Measurements from ENCODE around the gene SEMA3C. TPM values are rescaled to one million over a fixed set of nuclear protein-coding genes. Genes with fewer than 3 reads are reported as not detected.

SEMA3C gene
- total RNA-seq, 6 experiments from 2014 or later = 52.4 to 74.6 (median 61.4) TPM

DNA sequence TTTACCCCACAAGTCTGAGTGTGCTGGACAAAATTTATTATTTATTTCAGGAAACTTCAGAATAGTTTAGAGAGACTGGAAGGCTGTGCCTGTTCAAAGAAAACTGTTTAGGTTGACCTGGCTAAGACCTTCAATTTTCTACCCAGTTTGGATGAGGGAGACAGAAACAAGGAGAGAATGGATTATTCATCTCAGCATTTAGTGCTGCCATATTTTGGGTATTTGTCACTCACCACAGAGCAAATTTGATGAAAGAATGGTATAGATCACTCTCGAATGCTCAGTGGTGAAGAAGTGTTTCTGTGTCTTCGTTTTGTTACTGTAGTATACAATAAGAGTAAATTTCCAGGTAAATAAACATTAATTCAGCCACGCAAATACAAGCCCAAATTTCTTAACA, 71.8 kb downstream of the SEMA3C start:
- no peak for DNase-seq
- Mint-ChIP-seq H3K4me3 (no peak overlapping the region), H3K36me3 (ENCODE audit: low read depth) (peaks cover 36% of the 10 kb centered on the region), H3K27ac (peak overlapping the region; percentile 11; the same call in 1 of the 2 replicates), H3K27me3 (ENCODE audit: insufficient read depth) (no peaks in the 10 kb centered on the region; the same call in 1 of the 2 replicates), H3K9me3 (no peaks in the 10 kb centered on the region), H3K4me1 (ENCODE audit: low read depth) (peaks cover 76% of the 10 kb centered on the region)
- TF ChIP-seq, protein P1, sequence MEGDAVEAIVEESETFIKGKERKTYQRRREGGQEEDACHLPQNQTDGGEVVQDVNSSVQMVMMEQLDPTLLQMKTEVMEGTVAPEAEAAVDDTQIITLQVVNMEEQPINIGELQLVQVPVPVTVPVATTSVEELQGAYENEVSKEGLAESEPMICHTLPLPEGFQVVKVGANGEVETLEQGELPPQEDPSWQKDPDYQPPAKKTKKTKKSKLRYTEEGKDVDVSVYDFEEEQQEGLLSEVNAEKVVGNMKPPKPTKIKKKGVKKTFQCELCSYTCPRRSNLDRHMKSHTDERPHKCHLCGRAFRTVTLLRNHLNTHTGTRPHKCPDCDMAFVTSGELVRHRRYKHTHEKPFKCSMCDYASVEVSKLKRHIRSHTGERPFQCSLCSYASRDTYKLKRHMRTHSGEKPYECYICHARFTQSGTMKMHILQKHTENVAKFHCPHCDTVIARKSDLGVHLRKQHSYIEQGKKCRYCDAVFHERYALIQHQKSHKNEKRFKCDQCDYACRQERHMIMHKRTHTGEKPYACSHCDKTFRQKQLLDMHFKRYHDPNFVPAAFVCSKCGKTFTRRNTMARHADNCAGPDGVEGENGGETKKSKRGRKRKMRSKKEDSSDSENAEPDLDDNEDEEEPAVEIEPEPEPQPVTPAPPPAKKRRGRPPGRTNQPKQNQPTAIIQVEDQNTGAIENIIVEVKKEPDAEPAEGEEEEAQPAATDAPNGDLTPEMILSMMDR (IDR thresholded peaks at IDR 0.05) = no peak

DNA sequence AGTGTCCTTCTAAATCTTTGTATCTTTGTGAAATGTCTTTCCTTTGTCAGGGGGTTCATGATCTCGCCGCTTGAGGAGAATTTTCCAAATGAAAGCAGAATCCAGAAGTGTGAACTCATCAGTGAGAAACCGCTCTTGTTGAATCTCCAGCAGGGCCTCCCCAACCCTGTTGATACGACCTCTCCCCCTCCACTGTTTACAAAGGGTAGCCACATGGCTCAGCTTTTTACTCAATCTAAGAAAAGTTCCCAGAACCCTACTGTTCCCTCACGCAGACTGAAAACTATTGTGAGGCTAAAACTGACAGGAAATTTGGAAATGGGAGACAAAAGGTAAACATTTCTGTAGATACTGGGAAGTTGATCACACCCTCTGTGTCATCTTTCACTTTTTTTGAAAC, 73.9 kb downstream of the SEMA3C start:
- no peak overlapping the region for H3K4me3 Mint-ChIP-seq
- H3K4me1 Mint-ChIP-seq (ENCODE audit: low read depth) = peaks cover 71% of the 10 kb centered on the region
- H3K27ac Mint-ChIP-seq = no peak overlapping the region
- no peaks in the 10 kb centered on the region for H3K9me3 Mint-ChIP-seq
- no peak for DNase-seq
- H3K27me3 Mint-ChIP-seq (ENCODE audit: insufficient read depth) = no peaks in the 10 kb centered on the region
- TF ChIP-seq, protein P1 (IDR thresholded peaks at IDR 0.05) = no peak
- H3K36me3 Mint-ChIP-seq (ENCODE audit: low read depth) = peaks cover 24% of the 10 kb centered on the region

DNA sequence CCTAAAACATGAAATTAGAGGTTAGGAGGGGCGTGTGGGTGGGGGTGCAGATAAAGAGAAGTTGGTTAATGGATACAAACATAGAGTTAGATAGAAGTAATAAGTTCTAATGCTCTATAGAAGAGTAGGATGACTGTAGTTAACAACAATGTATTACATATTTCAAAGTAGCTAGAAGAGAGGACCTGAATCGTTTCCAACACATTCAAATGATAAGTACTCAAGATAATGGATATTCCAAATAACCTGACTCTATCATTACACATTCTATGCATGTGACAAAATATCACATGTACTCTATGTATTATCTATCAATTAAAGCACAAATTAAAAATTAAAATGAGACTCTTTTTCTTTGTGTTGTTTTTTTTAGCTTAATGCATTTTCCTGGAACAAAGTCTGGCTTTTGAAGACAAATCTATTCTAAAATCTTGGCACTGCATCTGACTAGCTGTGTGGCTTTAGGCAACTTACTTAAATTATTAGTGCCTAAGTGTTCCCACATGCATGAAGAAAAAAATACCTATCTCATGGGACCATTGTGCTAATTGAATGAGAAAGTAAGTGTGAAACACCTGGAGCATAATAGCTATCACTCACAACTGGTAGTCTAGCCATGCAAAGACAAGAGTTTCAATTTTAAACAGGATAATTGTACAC, 75.7 kb downstream of the SEMA3C start:
- H3K36me3 Mint-ChIP-seq (ENCODE audit: low read depth) = peaks cover 31% of the 10 kb centered on the region
- TF ChIP-seq, protein P1 (IDR thresholded peaks at IDR 0.05) = no peak
- no peak overlapping the region; the same call in 1 of the 2 replicates for H3K27ac Mint-ChIP-seq
- H3K9me3 Mint-ChIP-seq = no peaks in the 10 kb centered on the region
- no peaks in the 10 kb centered on the region for H3K27me3 Mint-ChIP-seq (ENCODE audit: insufficient read depth)
- H3K4me3 Mint-ChIP-seq = no peak overlapping the region
- H3K4me1 Mint-ChIP-seq (ENCODE audit: low read depth) = peaks cover 64% of the 10 kb centered on the region
- DNase-seq = no peak

DNA sequence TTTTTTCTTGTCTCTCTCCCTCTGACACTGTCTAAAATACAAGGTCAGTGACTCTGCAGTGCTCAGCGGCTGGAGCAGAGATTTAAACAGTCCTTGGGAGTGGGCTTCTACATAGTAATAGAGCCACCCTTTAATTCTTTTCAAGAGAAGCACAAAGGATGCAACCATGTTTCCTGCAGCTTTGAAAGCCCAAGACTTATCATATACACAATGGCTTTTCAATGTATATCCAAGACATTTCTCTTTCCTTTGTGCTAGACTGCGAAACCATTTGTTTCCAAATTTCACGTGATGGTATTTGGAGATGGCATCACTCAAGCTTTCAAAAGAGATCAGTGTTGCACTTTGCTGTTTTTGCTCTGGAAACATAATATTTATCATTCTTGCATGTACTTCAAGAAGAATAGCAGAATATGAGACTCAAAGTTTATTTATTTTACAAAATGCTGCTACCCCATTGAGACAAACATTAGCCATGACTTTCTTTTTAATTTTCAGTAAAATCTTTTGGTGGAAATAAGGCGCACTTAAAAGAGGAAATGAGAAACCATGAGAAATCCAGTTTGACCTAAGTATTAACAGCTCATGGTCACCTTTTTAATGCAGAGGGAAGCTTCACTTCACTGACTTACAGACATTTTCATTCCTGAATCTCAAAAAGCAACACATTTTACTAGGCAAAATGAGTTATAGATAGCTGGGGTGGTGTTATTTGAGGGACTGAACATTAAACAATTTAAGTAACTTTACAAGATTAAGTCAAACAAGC, 76.6 kb downstream of the SEMA3C start:
- Mint-ChIP-seq H3K36me3 (ENCODE audit: low read depth) (peaks cover 36% of the 10 kb centered on the region), H3K27me3 (ENCODE audit: insufficient read depth) (no peaks in the 10 kb centered on the region), H3K9me3 (no peaks in the 10 kb centered on the region), H3K4me3 (no peak overlapping the region), H3K4me1 (ENCODE audit: low read depth) (peaks cover 61% of the 10 kb centered on the region), H3K27ac (peak overlapping the region; percentile 46)
- DNase-seq = no peak
- TF ChIP-seq, protein P1 (IDR thresholded peaks at IDR 0.05) = no peak

DNA sequence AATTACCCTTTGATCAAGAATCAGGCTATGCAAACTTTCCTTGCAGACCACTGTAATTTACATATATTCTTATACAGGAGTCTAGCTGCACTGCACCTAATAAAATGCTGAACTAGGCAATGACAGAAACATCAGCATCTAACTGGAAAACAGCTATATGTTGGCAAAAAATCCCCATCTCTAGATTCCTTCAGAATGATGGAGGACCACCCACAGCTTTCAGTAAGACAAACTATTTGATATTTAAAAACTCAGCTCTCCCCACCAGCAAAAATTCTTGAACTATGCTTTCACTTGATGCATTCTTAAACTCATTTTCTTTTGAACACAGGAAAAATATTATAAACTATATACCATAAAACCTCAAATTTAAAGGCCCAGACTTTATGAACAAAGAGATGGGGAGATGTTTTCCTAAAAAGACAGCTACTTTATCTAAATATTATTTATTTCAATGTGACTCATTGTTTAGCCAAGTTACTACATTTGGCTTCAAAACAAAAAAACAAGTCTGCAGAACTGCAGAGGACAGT, 77.4 kb downstream of the SEMA3C start:
- Mint-ChIP-seq H3K36me3 (ENCODE audit: low read depth) (peaks cover 34% of the 10 kb centered on the region), H3K4me3 (no peak overlapping the region), H3K27me3 (ENCODE audit: insufficient read depth) (no peaks in the 10 kb centered on the region), H3K9me3 (no peaks in the 10 kb centered on the region), H3K4me1 (ENCODE audit: low read depth) (peaks cover 54% of the 10 kb centered on the region), H3K27ac (no peak overlapping the region; the same call in 1 of the 2 replicates)
- TF ChIP-seq, protein P1 (IDR thresholded peaks at IDR 0.05) = no peak
- no peak for DNase-seq

All from HFFc6 (cell line).